Neutrophil (primary cell): ENCODE measurements around the gene CCDC122.
A peak's percentile ranks its signal among the peaks of the same experiment; 100 is the strongest.

Experiments
- H3K27ac ChIP-seq: fragments of 200-600 bp; sonication (generic); 2 replicates; pipeline ENCODE4 v1.5.1; 2016; ENCODE audit warnings: mild to moderate bottlenecking, moderate library complexity
- H3K27me3 ChIP-seq: fragments of 200-600 bp; sonication (generic); 2 replicates; pipeline ENCODE4 v1.6.0; 2016; ENCODE audit warnings: mild to moderate bottlenecking
- H3K36me3 ChIP-seq: fragments of 200-600 bp; sonication (generic); 2 replicates; pipeline ENCODE4 v1.5.1; 2017
- H3K4me1 ChIP-seq, 2 experiments: fragments of 200-600 bp in 1 of 2; sonication (generic) in 1 of 2; 1 replicate in 1 of 2; 2 replicates in 1 of 2; pipeline versions ENCODE4 v1.5.1 to v1.6.1; 2013 to 2016; ENCODE audit warnings: low read depth in 1 of 2, low read length in 1 of 2, mild to moderate bottlenecking in 1 of 2, moderate library complexity in 1 of 2; ENCODE audit not compliant: control insufficient read depth in 1 of 2, insufficient read depth in 1 of 2
- H3K4me3 ChIP-seq, 2 experiments: fragments of 200-600 bp in 1 of 2; sonication (generic) in 1 of 2; 1 replicate in 1 of 2; 2 replicates in 1 of 2; pipeline ENCODE4 v1.5.1; 2013 to 2016; ENCODE audit warnings: low read depth in 1 of 2, low read length in 1 of 2, mild to moderate bottlenecking in 1 of 2, moderate library complexity in 1 of 2
- H3K9me3 ChIP-seq: fragments of 200-600 bp; sonication (generic); 2 replicates; pipeline ENCODE4 v1.5.1; 2016
- TF ChIP-seq, protein P1 (sequence below): fragments of 200-600 bp; sonication (generic); IDR thresholded peaks from 2 replicates; pipeline ENCODE4 v1.5.1; 2016; ENCODE audit warnings: antibody characterized with exemption

The CCDC122 gene

DNA sequence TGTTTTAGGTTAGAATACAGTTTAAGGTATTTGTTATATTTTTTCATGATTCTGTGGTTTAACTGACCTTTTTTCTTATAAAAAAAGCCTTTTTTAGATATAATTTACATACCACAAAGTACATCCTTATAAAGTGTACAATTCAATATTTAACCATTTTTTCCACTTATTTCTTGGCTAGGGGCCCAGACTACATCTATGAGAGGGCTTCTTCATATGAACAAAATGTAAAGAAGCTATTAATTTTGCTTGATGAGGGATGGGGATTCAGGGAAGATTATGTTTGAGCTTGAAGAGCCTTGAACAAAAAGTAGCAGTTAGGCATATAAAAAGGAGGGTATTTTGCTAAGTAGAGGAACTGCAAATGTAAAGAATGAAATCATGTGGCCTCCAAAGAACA lies 2.2 kb downstream of the CCDC122 start:
- Histone ChIP-seq H3K4me3 (no peak overlapping the region), H3K4me1 (peaks cover 4 to 14% of the 10 kb centered on the region in 2 experiments), H3K9me3 (no peaks in the 10 kb centered on the region), H3K36me3 (no peaks in the 10 kb centered on the region), H3K27me3 (no peaks in the 10 kb centered on the region), H3K27ac (no peak overlapping the region)
- TF ChIP-seq, protein P1, sequence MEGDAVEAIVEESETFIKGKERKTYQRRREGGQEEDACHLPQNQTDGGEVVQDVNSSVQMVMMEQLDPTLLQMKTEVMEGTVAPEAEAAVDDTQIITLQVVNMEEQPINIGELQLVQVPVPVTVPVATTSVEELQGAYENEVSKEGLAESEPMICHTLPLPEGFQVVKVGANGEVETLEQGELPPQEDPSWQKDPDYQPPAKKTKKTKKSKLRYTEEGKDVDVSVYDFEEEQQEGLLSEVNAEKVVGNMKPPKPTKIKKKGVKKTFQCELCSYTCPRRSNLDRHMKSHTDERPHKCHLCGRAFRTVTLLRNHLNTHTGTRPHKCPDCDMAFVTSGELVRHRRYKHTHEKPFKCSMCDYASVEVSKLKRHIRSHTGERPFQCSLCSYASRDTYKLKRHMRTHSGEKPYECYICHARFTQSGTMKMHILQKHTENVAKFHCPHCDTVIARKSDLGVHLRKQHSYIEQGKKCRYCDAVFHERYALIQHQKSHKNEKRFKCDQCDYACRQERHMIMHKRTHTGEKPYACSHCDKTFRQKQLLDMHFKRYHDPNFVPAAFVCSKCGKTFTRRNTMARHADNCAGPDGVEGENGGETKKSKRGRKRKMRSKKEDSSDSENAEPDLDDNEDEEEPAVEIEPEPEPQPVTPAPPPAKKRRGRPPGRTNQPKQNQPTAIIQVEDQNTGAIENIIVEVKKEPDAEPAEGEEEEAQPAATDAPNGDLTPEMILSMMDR = no peak

DNA sequence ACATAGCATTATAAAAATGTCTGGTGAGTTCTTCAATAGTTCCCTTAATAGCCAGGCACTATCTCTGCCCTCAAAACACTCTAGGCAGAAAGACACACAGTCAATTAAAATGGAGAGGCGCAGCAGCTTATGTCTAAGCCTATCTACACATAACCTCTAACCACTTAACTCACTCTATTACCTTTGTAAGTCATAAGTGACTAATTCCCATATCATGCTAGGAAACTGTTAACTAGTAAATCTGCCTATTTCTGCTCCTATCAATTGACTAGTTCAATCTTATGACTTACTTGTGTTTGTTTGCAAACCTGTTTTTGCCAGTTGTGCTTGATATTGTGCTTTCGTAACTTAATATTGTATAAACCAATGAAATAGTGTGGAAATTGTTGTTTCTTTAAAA lies 3.2 kb downstream of the CCDC122 start:
- no peak overlapping the region for H3K4me3 ChIP-seq
- no peaks in the 10 kb centered on the region for H3K9me3 ChIP-seq
- TF ChIP-seq, protein P1 = no peak
- H3K36me3 ChIP-seq = no peaks in the 10 kb centered on the region
- H3K27ac ChIP-seq = no peak overlapping the region
- H3K4me1 ChIP-seq = peaks cover 4 to 14% of the 10 kb centered on the region in 2 experiments
- no peaks in the 10 kb centered on the region for H3K27me3 ChIP-seq

DNA sequence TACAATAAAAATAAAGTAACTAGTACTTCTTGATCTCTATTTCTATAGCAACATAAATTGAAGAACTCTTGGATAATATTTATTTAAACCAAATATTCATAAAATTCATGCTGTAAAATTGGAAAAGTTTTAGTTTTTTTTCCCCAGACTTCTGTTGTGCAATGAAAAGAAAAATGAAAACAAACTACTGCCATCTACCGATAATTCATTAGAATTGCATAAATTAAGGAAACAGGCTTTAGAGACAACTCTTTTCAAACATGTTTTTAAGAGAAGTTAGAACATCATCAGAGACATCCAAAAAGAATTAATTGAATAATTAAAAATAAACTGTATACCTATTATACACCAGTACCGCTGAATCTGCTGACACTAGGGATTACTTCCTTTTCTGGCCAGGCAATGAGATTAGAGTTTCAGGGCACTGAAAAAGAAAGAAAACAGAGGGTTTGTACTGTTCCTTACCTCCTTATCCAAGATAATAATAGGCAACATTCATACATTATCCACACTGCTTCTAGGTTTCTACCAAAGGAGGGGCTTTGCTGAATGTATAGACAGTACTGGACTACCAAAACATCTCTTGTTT lies 4.9 kb downstream of the CCDC122 start:
- Histone ChIP-seq H3K36me3 (no peaks in the 10 kb centered on the region), H3K4me1 (peaks cover 4 to 7% of the 10 kb centered on the region in 2 experiments), H3K9me3 (no peaks in the 10 kb centered on the region), H3K4me3 (no peak overlapping the region), H3K27ac (no peak overlapping the region), H3K27me3 (no peaks in the 10 kb centered on the region)
- TF ChIP-seq, protein P1 = peak; percentile 26

DNA sequence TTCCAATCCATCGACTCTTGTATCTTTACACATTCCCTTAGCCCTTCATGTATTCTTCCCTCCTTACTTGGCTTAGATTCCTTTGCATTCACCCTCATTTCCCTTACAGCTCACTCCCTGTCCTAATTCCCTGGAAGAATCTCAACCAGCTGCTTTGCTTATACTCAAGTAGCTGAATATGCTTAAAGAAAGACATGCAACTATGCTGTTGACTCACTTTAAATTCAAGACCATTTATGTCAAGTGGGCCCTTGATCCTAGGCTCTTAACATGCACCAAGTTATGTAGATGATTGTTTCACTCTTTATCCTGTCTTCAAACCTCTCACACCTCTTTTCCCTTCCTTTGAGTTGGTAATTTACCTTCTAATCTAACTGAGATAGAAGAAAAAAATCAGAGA lies 7.4 kb downstream of the CCDC122 start:
- Histone ChIP-seq H3K27ac (no peak overlapping the region), H3K4me3 (no peak overlapping the region), H3K27me3 (no peaks in the 10 kb centered on the region), H3K9me3 (no peaks in the 10 kb centered on the region), H3K4me1 (no peaks in the 10 kb centered on the region), H3K36me3 (no peaks in the 10 kb centered on the region)
- TF ChIP-seq, protein P1 = no peak

DNA sequence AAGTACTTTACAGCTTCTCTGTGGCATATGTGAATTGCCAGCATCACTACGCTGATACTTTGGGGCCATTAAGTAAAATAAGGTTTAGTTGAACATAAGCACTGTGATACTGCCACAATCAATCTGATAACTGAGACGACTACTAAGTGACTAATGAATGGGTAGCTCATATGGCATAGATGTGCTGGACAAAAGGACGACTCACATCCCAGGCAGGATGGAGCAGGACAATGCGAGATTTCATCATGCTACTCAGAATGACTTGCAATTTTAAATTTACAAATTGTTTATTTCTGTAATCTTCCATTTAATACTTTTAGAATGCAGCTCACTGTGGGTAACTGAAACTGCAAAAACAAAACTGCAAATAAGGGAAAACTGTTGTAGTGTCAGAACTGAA lies 13.6 kb downstream of the CCDC122 start:
- no peaks in the 10 kb centered on the region for H3K4me1 ChIP-seq
- TF ChIP-seq, protein P1 = no peak
- H3K4me3 ChIP-seq = no peak overlapping the region
- H3K9me3 ChIP-seq = no peaks in the 10 kb centered on the region
- H3K27ac ChIP-seq = no peak overlapping the region
- H3K27me3 ChIP-seq = no peaks in the 10 kb centered on the region
- H3K36me3 ChIP-seq = no peaks in the 10 kb centered on the region
